Omental fat pad (tissue), 4 donors: ENCODE data around the gene GJD4. TPM values are rescaled to one million over a fixed set of nuclear protein-coding genes. Genes with fewer than 3 reads are reported as not detected.

Source experiments
- ATAC-seq: fragments of 150-250 bp; one replicate; pipeline ENCODE4 v1.9.1; 2016; ENCODE audit warnings: mild to moderate bottlenecking, moderate library complexity; ENCODE audit not compliant: low FRiP score
- DNase-seq: peaks from one replicate; pipeline ENCODE4 v3.0.0-alpha.2; 2019; ENCODE audit warnings: low spot score
- CTCF ChIP-seq, 3 donors: fragments of 450-650 bp; IDR thresholded peaks; one replicate each; pipeline ENCODE4 v1.5.1; 2016 to 2017; ENCODE audit warnings: antibody characterized with exemption in 3 of 3, mild to moderate bottlenecking in 3 of 3, moderate library complexity in 2 of 3
- total RNA-seq, 4 donors: library from RNA; depleted of rRNA; stranded (reverse); fragments of >200 nt; gene quantifications; one replicate each; pipeline ENCODE4 v1.1.0, GENCODE V29; 2016

Gene GJD4
- total RNA-seq, 4 donors from 2014 or later: not detected

GRCh38 chr10:35563261-35563891 lies 41.8 kb upstream of the GJD4 start:
- no peak for DNase-seq
- peak; percentile 72 for ATAC-seq
- TF ChIP-seq CTCF (IDR thresholded peaks at IDR 0.05): peak in 2 of 3 donors; percentile 31 to 87

- DNase-seq (no peak), ATAC-seq (no peak)
- TF ChIP-seq CTCF (IDR thresholded peaks at IDR 0.05): no peak
Observed at GRCh38 chr10:35564341-35564968, 40.7 kb upstream of the GJD4 start.

GRCh38 chr10:35565602-35566081 lies 39.5 kb upstream of the GJD4 start:
- DNase-seq (no peak), ATAC-seq (no peak)
- TF ChIP-seq CTCF (IDR thresholded peaks at IDR 0.05): no peak

- DNase-seq: no peak
- TF ChIP-seq CTCF (IDR thresholded peaks at IDR 0.05): no peak
- ATAC-seq: no peak
Observed at GRCh38 chr10:35567951-35568350, 37.2 kb upstream of the GJD4 start.

GRCh38 chr10:35568483-35569015 lies 36.6 kb upstream of the GJD4 start:
- TF ChIP-seq CTCF (IDR thresholded peaks at IDR 0.05): no peak
- no peak for DNase-seq
- no peak for ATAC-seq

- ATAC-seq: no peak
- no peak for TF ChIP-seq CTCF (IDR thresholded peaks at IDR 0.05)
Observed at GRCh38 chr10:35569111-35569707, 35.9 kb upstream of the GJD4 start.

More at GRCh38 chr10:35569111-35569707, 35.9 kb upstream of the GJD4 start:
- DNase-seq: no peak
